Adipocyte (in vitro differentiated cells): ENCODE measurements around the gene POU2F3.
A peak's percentile ranks its signal among the peaks of the same experiment; 100 is the strongest.
"Not testable (repeated sequence)": the region's sequence is repeated elsewhere in the genome, so short reads cannot be mapped to it uniquely, and the experiment has no call there.

Experiments used
- DNase-seq: peaks from one replicate; pipeline ENCODE4 v3.0.0-alpha.2; 2015; ENCODE audit warnings: low read depth
- H3K27me3 ChIP-seq: replicated peaks from 2 replicates; pipeline ENCODE4 v1.7.0; 2013; ENCODE audit warnings: mild to moderate bottlenecking, low read length, moderate library complexity; ENCODE audit not compliant: control insufficient read depth, insufficient read depth
- H3K36me3 ChIP-seq: 2 replicates; pipeline ENCODE4 v1.7.0; 2013; ENCODE audit warnings: low read length, mild to moderate bottlenecking, moderate library complexity; ENCODE audit not compliant: control insufficient read depth, insufficient read depth, severe bottlenecking
- H3K4me1 ChIP-seq: 2 replicates; pipeline ENCODE4 v1.7.0; 2013; ENCODE audit warnings: mild to moderate bottlenecking, low read length, moderate library complexity; ENCODE audit not compliant: control insufficient read depth, insufficient read depth
- H3K4me3 ChIP-seq: 2 replicates; pipeline ENCODE4 v1.7.0; 2013; ENCODE audit warnings: mild to moderate bottlenecking, low read length, moderate library complexity
- H3K9ac ChIP-seq: 2 replicates; pipeline ENCODE4 v1.7.0; 2013; ENCODE audit warnings: mild to moderate bottlenecking, low read length, moderate library complexity
- H3K9me3 ChIP-seq: 2 replicates; pipeline ENCODE4 v1.7.0; 2013; ENCODE audit warnings: mild to moderate bottlenecking, low read length, moderate library complexity; ENCODE audit not compliant: control insufficient read depth

The POU2F3 gene

DNA sequence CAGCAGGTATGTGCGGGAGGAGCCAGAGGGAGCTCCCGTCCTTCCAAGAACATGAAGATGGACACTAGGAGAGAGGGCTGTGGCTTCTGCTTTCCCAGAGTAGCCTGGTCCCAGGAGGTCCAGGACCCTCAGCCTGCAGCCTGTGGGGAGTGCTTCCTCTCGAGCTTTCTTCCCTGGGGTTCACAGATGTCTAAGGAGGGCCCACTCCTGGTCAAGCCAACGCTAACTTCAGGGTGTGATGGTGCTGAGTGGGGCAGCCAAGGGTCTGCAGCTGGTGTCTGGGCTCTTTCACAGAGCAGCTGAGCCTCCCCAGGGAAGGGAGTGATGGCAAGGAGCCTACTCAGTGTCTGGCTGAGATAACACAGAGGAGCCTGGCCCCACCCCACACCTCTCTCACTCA, 3.3 kb downstream of the POU2F3 start:
- H3K4me1 ChIP-seq: no peaks in the 10 kb centered on the region
- no peaks in the 10 kb centered on the region for H3K9me3 ChIP-seq
- peaks cover 34% of the 10 kb centered on the region for H3K27me3 ChIP-seq
- no peak overlapping the region for H3K4me3 ChIP-seq
- H3K36me3 ChIP-seq: no peaks in the 10 kb centered on the region
- no peak overlapping the region for H3K9ac ChIP-seq
- no peak for DNase-seq

- no peaks in the 10 kb centered on the region for H3K36me3 ChIP-seq
- H3K9ac ChIP-seq: no peak overlapping the region
- peaks cover 6% of the 10 kb centered on the region for H3K4me1 ChIP-seq
- DNase-seq: no peak
- no peaks in the 10 kb centered on the region for H3K9me3 ChIP-seq
- H3K4me3 ChIP-seq: no peak overlapping the region
- peaks cover 24% of the 10 kb centered on the region for H3K27me3 ChIP-seq
Observed at GRCh38 chr11:120244476-120245365, 4.8 kb downstream of the POU2F3 start.

GRCh38 chr11:120245434-120245833, 5.5 kb downstream of the POU2F3 start:
- Histone ChIP-seq H3K9ac (no peak overlapping the region), H3K4me3 (no peak overlapping the region), H3K4me1 (peaks cover 6% of the 10 kb centered on the region), H3K27me3 (peaks cover 23% of the 10 kb centered on the region), H3K9me3 (no peaks in the 10 kb centered on the region), H3K36me3 (no peaks in the 10 kb centered on the region)
- DNase-seq: no peak

DNA sequence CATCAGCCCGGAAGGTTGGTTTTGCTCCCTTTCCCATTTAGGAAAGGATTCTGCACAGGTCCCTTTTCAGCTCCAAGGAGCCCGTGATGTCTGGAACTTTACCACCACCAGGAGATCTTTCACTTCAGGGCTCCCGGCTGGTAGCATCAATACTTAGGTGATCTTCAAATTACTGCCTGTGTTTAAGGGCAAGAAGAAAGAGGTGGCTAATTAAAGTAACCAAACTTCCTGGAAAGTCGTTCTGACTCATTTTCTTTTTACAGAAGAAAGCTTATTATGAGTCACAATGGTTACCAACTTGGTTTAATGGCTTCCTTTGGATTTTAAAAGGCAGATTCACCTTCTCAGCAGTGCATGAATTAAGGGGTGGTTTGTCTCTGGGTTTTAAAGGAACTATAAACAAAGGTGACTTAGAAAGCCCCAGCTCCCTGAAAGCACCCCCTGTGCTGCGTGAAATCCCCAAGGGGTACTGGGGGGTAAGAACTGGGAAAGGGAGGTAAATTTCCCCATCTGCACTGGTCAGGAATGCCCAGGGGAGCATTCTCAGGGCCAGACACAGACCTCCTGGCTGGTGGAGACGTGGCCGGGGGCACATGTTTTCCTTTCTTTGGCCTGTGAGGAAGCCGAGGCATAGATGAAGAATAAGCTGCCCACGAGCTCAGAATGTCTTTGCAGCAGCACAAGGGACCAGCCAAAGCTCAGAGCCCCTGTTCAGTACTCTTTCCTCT, 8.8 kb downstream of the POU2F3 start:
- peaks cover 10% of the 10 kb centered on the region for H3K27me3 ChIP-seq
- H3K9ac ChIP-seq: no peak overlapping the region
- DNase-seq: peak; percentile 33
- H3K36me3 ChIP-seq: no peaks in the 10 kb centered on the region
- peaks cover 6% of the 10 kb centered on the region for H3K4me1 ChIP-seq
- no peaks in the 10 kb centered on the region for H3K9me3 ChIP-seq
- no peak overlapping the region for H3K4me3 ChIP-seq

DNA sequence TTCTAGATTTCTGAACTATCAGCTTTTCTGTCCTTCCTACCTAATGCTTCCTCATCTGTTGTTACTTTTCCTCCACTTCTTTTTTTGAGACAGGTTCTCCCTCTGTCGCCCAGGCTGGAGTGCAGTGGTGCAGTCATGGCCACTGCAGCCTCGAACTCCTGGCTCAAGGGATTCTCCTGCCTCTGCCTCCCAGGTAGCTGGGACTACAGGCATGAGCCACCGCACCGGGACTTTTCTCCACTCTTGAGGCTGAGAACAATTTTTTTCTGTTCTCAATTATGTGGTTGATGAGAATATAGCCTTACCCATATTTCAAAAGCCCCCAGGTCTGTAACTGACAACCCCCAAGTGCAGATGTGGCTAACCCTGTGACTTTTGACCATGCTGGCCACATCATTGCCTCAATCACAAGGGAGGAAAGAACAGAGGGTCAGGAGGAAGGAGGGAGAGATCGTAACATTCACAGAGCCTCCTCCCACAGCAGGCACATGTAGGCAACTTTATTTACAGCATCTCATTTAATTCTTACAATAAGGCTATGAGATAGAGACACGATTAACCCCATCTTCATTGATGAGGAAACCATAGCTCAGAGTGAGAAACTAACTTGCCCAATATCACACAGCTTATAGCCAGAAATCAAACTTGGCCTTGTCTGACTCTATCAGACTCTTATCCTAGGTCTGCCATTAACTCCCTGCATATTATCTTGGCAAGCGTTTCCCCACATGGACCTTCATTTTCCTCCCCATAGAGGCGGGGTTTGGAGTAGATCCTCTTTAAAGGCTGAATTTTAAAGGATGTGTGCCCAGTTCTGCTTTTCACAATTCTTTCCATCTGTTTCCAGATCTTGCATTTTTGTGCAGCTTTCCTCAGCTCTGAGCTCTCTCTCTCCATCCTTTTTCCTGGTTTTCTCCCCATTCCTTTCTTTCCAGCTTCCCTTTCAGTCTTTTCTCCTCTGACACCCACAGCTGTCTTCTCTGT, 9.6 kb downstream of the POU2F3 start:
- Histone ChIP-seq H3K36me3 (no peaks in the 10 kb centered on the region), H3K27me3 (peaks cover 13% of the 10 kb centered on the region), H3K9ac (no peak overlapping the region), H3K4me1 (peaks cover 6% of the 10 kb centered on the region), H3K4me3 (no peak overlapping the region), H3K9me3 (no peaks in the 10 kb centered on the region)
- no peak for DNase-seq

GRCh38 chr11:120253377-120253776, 13.4 kb downstream of the POU2F3 start:
- H3K9ac ChIP-seq, H3K36me3 ChIP-seq, H3K4me1 ChIP-seq, DNase-seq, H3K4me3 ChIP-seq, H3K9me3 ChIP-seq: not testable (repeated sequence)
- peaks cover 51% of the 10 kb centered on the region for H3K27me3 ChIP-seq

DNA sequence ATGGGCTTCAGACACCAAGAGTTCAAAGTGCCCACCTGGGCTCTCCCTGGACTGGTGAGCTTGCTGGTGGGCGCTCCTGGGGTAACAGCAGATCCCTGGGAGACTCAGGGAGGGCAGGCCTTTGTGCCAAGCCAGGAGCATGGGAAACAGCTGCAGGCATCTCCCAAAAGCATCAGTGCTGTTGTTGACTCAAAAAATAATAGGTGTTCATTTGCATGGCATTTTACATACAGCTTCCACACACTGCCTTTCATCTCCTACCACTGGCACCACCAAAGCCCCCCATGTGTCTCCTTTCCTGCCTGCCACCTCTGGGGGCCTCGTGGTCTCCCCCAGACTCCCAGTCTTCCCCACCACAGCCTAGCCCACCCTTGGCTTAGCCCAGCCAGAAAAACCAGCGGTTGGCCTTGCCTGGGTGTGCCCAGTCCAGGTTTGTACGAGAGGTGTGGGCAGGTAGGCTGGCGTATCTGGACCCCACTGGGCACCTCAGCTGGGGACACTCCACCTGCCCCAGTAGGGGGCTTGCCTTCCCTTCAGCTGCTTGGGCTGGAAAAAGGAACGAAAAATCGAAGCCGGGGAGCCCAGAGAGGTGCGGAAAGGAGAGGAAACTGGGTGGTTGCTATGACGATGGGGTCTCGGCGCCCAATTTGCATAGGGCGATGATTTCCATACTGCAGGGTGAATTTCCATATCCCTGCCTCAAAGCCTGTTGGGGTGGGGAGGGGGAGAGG, 15.0 kb downstream of the POU2F3 start:
- DNase-seq: no peak
- Histone ChIP-seq H3K4me3 (no peak overlapping the region), H3K4me1 (no peaks in the 10 kb centered on the region), H3K36me3 (no peaks in the 10 kb centered on the region), H3K9me3 (no peaks in the 10 kb centered on the region), H3K9ac (no peak overlapping the region), H3K27me3 (peaks cover 57% of the 10 kb centered on the region)

DNA sequence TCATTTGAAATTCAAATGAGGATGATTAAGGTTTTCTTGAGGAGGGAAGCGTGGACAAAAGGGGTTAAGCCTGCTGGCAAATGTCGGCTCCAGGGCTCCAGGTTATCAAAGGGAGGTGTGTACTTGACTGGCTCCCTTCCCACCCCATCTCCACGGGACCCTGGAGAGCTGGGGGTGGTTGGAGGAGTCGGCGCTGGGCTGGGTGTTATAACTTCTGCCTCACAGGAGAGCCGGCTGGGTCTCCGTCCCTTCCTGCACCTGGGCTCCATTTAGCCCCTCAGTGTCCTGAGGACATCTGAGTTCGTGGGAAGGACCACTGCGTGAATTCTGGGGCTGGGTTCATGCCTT, 15.6 kb downstream of the POU2F3 start:
- no peaks in the 10 kb centered on the region for H3K4me1 ChIP-seq
- no peak for DNase-seq
- no peak overlapping the region for H3K4me3 ChIP-seq
- no peak overlapping the region for H3K9ac ChIP-seq
- H3K27me3 ChIP-seq: peaks cover 54% of the 10 kb centered on the region
- H3K36me3 ChIP-seq: no peaks in the 10 kb centered on the region
- no peaks in the 10 kb centered on the region for H3K9me3 ChIP-seq

- Histone ChIP-seq H3K27me3 (peaks cover 52% of the 10 kb centered on the region), H3K9ac (no peak overlapping the region), H3K9me3 (no peaks in the 10 kb centered on the region), H3K4me1 (no peaks in the 10 kb centered on the region), H3K36me3 (no peaks in the 10 kb centered on the region), H3K4me3 (no peak overlapping the region)
- no peak for DNase-seq
Observed at GRCh38 chr11:120256178-120256577, 16.2 kb downstream of the POU2F3 start.

GRCh38 chr11:120256779-120257178, 16.8 kb downstream of the POU2F3 start:
- Histone ChIP-seq H3K9ac (no peak overlapping the region), H3K36me3 (no peaks in the 10 kb centered on the region), H3K9me3 (no peaks in the 10 kb centered on the region), H3K4me1 (no peaks in the 10 kb centered on the region), H3K4me3 (no peak overlapping the region), H3K27me3 (peaks cover 49% of the 10 kb centered on the region)
- DNase-seq: no peak
